NCI-H1048 (cell line): ENCODE data around the gene SLC5A4.
"Not testable (repeated sequence)": the region's sequence is repeated elsewhere in the genome, so short reads cannot be mapped to it uniquely, and the experiment has no call there.

Experiments used
- DNase-seq: peaks from one replicate; lab custom pipeline; 2025; lab: John Stamatoyannopoulos, UW

Gene SLC5A4

DNA sequence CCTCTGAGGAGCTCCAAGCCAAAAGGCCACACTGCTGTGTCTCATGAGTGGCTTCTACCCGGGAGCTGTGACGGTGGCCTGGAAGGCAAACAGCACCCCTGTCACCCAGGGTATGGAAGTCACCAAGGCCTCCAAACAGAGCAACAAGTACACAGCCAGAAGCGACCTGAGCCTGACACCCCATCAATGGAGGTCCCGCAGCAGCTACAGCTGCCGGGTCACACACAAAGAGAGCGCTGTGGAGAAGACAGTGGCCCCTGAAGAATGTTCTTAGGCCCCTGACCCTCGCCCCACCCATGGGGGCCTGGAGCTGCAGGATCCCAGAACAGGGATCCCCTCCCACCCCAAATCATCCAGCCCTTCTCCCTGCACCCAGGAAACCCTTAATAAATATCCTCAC lies 55.2 kb downstream of the SLC5A4 start:
- no peak for DNase-seq

GRCh38 chr22:32199341-32199740 lies 55.8 kb downstream of the SLC5A4 start:
- no peak for DNase-seq

GRCh38 chr22:32197553-32198226 lies 57.5 kb downstream of the SLC5A4 start:
- not testable (repeated sequence) for DNase-seq

GRCh38 chr22:32195900-32196299 lies 59.2 kb downstream of the SLC5A4 start:
- DNase-seq: not testable (repeated sequence)

DNA sequence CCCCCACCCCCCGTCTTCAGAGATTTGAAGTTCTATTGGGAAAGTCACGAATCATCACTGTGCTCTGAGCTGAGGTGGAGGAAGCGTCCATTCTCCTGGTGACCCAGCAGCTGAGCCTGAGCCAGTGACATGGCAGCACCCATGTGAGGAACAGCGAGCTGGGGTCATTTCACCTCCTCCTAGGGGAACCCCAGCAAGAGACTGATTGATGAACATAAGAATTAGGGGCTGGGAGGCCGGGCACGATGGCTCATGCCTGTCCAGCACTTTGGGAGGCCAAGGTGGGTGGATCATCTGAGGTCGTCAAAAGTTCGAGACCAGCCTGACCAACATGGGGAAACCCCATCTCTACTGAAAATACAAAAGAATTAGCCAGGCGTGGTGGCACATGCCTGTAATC lies 61.8 kb downstream of the SLC5A4 start:
- not testable (repeated sequence) for DNase-seq

DNA sequence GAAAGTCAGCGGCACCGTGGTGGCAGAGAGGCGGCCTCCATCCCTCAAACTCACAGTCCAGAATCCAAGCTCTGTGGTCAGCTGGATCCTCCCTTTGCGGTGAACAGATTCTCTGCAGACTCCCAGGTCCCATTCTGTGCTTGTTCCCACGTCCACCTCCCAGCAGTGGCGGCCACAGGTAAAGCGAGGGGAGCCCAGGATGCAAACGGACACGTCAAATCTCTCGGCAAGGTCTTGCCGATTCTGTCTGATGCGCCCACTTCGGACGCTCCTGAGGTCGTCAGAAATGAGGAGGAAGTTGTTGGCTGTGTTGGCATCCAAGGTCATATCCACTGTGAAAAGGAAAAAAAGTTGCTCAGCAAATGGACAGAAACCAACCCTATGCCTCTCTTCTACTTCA lies 64.1 kb downstream of the SLC5A4 start:
- not testable (repeated sequence) for DNase-seq

DNA sequence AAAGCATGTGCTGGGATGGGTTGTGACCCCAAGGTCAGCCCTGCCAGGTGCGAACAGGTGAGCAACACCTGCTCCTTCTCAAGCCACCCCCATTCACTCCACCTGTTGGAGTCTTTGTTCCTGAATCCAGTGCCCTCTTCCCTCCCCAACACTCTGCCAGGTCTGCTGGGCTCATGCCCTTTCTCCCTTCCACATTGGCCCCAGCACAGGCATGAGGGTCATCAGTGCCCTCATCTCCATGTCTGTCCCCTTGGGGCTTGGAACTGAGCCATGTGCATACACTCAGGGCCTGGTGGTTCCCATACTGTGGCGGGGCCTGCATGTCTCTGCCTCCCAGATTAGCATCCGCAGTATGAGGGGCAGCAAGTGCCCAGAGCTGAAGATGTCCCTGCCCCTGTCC lies 69.3 kb downstream of the SLC5A4 start:
- DNase-seq: no peak

DNA sequence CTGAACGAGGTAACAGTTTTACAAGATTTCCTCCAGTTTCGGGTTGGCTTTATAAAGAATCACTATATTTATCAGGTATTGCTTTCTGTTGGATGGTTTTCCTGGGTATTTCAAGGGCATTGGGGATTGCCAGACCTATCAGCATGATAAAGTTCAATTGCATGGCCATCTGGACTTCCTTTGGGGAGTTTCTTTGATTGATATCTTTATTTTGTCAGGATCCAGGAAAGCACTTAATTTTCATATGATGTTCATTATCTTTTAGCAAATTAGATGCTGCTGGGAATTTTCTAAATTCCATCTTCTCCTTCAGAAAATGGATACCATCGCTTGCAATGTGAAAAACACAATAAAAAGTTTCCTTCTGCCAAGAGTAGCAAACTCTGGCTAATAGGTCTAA lies 71.5 kb downstream of the SLC5A4 start:
- no peak for DNase-seq

GRCh38 chr22:32181043-32181442 lies 74.1 kb downstream of the SLC5A4 start:
- DNase-seq: no peak

GRCh38 chr22:32177221-32177765 lies 77.9 kb downstream of the SLC5A4 start:
- no peak for DNase-seq

DNA sequence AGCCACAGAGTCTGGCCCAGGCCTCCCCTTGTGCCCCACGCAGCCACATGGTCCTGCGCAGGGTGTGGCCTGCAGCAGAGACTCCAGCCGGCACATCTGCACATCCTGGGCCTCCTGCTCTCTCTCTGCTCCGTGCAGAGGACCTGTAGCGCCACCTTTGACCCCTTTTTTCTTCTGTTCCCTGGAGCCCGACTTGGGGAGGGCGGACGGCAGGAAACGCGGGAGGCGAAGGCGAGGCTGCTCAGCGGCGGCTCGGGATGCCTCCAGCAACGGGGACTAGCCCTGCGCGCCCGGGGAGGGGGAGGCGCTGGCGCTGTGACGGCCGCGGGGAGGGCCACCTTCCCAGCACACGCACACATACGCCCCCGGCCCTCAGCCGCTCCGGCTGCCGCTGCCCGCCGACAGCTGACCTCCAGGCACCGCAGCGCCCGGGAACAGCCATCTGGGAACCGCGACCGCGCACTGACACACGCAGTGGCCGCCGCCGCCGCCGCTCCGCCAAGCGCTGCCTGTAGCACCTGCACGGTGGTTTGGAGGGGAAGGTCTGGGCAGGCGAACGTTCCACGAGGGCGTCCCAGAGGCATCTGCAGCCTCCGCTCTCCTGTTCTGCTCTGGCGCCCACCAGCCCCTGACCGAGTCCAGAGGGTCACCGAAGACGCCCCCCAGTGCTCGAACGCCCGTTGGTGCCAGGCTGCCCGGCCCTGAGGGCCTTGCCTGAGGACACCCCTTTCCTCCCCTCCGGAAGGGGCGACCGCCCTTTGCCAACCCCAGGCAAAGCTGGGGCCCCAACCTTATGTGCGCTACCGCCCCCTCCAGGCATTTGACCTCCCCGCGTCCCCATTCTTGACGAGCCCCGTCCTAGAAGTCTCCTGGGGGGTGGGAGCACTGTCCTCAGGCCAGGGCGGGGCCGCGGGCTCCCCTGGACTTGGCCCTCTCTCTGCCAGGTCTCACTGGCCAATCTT lies 79.2 kb downstream of the SLC5A4 start:
- DNase-seq: no peak

DNA sequence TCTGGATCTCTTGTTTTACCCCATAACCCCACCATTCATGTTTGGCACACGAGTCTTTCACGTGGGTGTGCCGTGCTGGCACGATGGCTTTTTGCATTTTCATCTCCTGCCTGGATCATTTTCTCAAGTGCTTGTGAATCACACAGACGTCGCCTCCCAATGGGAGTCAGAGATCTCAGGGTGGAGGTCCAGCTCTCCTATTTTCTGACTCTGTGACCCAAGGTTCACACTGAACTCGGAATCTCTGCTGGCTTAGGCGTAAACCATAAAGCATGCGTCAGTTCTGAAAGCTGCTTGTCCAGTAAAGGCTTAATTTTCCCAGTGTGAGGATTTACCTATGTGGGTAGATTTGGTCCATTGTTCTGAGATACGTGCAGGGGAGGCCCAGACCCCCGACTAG lies 80.0 kb downstream of the SLC5A4 start:
- DNase-seq: no peak
